GM12892 (cell line): ENCODE data around the gene DYNC1H1.
"Not testable (repeated sequence)": the region's sequence is repeated elsewhere in the genome, so short reads cannot be mapped to it uniquely, and the experiment has no call there.

Experiments
- POLR2A ChIP-seq: IDR thresholded peaks from 2 replicates; pipeline ENCODE4 v1.6.1; 2011; ENCODE audit warnings: low read depth, low read length, control low read depth
- POLR2AphosphoS5 ChIP-seq: IDR thresholded peaks from 2 replicates; pipeline ENCODE4 v1.6.1; 2011; ENCODE audit warnings: low read depth, low read length, control low read depth
- TAF1 ChIP-seq: IDR thresholded peaks from 2 replicates; pipeline ENCODE4 v1.6.1; 2011; ENCODE audit warnings: low read depth, mild to moderate bottlenecking, control low read depth, low read length, borderline replicate concordance

GRCh38 chr14:102064590-102064989 is 100.2 kb downstream of the DYNC1H1 start:
- not testable (repeated sequence) for TF ChIP-seq POLR2AphosphoS5, POLR2A, TAF1
